ENCODE measurements around the gene RPTOR. TPM values are rescaled to one million over a fixed set of nuclear protein-coding genes. Genes with fewer than 3 reads are reported as not detected.
"Not testable (repeated sequence)": the region's sequence is repeated elsewhere in the genome, so short reads cannot be mapped to it uniquely, and the experiment has no call there.

Gene RPTOR
- total and polyA plus RNA-seq, 2 donors (not counting 1 experiment from before 2014, with no cell fraction given): 6.7 to 22.8 TPM

- H3K27ac ChIP-seq (ENCODE audit: insufficient read depth, low read length): no peak overlapping the region
- H3K4me2 ChIP-seq (ENCODE audit: extremely low read depth, insufficient read depth, low read length): peak overlapping the region; percentile 11
- no peaks in the 10 kb centered on the region for H4K20me1 ChIP-seq (ENCODE audit: control insufficient read depth, extremely low read depth, insufficient read depth, low read length)
- no peak overlapping the region for H3K9ac ChIP-seq (ENCODE audit: insufficient read depth, low read length)
- no peaks in the 10 kb centered on the region for H3K27me3 ChIP-seq (ENCODE audit: control insufficient read depth, insufficient read depth, low read length)
- H3K79me2 ChIP-seq (ENCODE audit: control insufficient read depth, insufficient read depth, low read length): no peaks in the 10 kb centered on the region
- no peak for TF ChIP-seq CTCF (conservative IDR thresholded peaks at IDR 0.05 in 1 of 2, IDR thresholded peaks at IDR 0.05 in 1 of 2; ENCODE audit: low read depth in 1 of 2, low read length in 2 of 2)
- TF ChIP-seq EZH2 (IDR thresholded peaks at IDR 0.05; ENCODE audit: low read length, missing control alignments): no peak
- DNase-seq (ENCODE audit: low read depth in 2 of 2): no peak
- no peaks in the 10 kb centered on the region for H3K36me3 ChIP-seq (ENCODE audit: control insufficient read depth, insufficient read depth, low read length)
- H2AFZ ChIP-seq (ENCODE audit: low read length): peak overlapping the region; percentile 77
- no peaks in the 10 kb centered on the region for H3K9me3 ChIP-seq (ENCODE audit: control insufficient read depth, insufficient read depth, low read depth, low read length)
- no peaks in the 10 kb centered on the region for H3K4me1 ChIP-seq (ENCODE audit: control insufficient read depth, extremely low read depth, insufficient read depth, low read length)
- H3K4me3 ChIP-seq (replicated peaks in 1 of 4; ENCODE audit: control extremely low read depth in 1 of 4, insufficient read depth in 1 of 4, low read depth in 3 of 4, low read length in 4 of 4): peak overlapping the region in 1 of 4 experiments; percentile 3
These were observed 15.3 kb upstream of the RPTOR start for GRCh38 chr17:80529104-80529903.

DNA sequence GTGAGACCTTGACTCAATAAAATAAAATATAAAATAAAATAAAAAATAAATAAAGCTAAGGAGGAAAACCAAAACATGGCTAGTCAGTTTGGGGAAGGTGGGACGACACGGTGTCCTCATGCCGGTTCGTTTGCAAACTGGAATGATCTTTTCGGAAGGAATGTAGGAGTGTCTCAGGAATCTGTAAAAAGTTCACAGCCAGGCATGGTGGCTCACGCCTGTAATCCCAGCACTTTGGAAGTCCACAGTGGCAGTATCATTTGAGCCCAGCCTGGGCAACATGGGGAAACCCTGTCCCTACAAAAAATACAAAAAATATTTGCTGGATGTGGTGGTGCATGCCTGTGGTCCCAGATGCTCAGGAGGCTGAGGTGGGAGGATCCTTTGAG is 14.7 kb upstream of the RPTOR start:
- Histone ChIP-seq H3K27me3 (ENCODE audit: control insufficient read depth, insufficient read depth, low read length) (no peaks in the 10 kb centered on the region), H3K4me1 (ENCODE audit: control insufficient read depth, extremely low read depth, insufficient read depth, low read length) (no peaks in the 10 kb centered on the region), H3K27ac (ENCODE audit: insufficient read depth, low read length) (no peak overlapping the region), H3K9ac (ENCODE audit: insufficient read depth, low read length) (no peak overlapping the region), H3K4me2 (ENCODE audit: extremely low read depth, insufficient read depth, low read length) (no peak overlapping the region), H3K4me3 (replicated peaks in 1 of 4; ENCODE audit: control extremely low read depth in 1 of 4, insufficient read depth in 1 of 4, low read depth in 3 of 4, low read length in 4 of 4) (no peak overlapping the region), H2AFZ (ENCODE audit: low read length) (no peak overlapping the region), H3K9me3 (ENCODE audit: control insufficient read depth, insufficient read depth, low read depth, low read length) (no peaks in the 10 kb centered on the region), H3K79me2 (ENCODE audit: control insufficient read depth, insufficient read depth, low read length) (no peaks in the 10 kb centered on the region), H4K20me1 (ENCODE audit: control insufficient read depth, extremely low read depth, insufficient read depth, low read length) (no peaks in the 10 kb centered on the region), H3K36me3 (ENCODE audit: control insufficient read depth, insufficient read depth, low read length) (no peaks in the 10 kb centered on the region)
- TF ChIP-seq CTCF (conservative IDR thresholded peaks at IDR 0.05 in 1 of 2, IDR thresholded peaks at IDR 0.05 in 1 of 2; ENCODE audit: low read depth in 1 of 2, low read length in 2 of 2) (no peak), EZH2 (IDR thresholded peaks at IDR 0.05; ENCODE audit: low read length, missing control alignments) (no peak)
- DNase-seq (ENCODE audit: low read depth in 2 of 2): peak in 1 of 2 donors; percentile 26

DNA sequence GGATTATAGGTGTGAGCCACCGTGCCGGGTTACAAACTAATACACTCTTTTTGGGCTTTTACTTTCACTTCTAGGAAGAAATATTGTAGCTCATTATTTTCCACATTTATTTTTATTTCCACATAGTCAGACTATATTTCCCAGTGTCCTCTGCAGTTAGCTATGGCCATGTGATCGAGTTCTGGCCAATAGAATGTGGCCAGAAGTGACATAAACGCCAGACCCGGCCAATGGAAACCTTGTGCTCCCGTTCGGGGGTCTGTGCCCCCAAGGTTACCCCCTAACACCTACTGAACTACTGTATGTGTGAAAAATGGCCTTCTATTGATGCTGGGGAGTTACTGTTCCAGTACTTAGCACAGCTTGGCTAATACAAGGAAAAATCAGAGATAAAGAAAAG is 13.2 kb upstream of the RPTOR start:
- no peak overlapping the region for H3K27ac ChIP-seq (ENCODE audit: insufficient read depth, low read length)
- no peaks in the 10 kb centered on the region for H3K9me3 ChIP-seq (ENCODE audit: control insufficient read depth, insufficient read depth, low read depth, low read length)
- no peaks in the 10 kb centered on the region for H3K27me3 ChIP-seq (ENCODE audit: control insufficient read depth, insufficient read depth, low read length)
- no peak for DNase-seq (ENCODE audit: low read depth in 2 of 2)
- H3K36me3 ChIP-seq (ENCODE audit: control insufficient read depth, insufficient read depth, low read length): no peaks in the 10 kb centered on the region
- no peak for TF ChIP-seq EZH2 (IDR thresholded peaks at IDR 0.05; ENCODE audit: low read length, missing control alignments)
- TF ChIP-seq CTCF (conservative IDR thresholded peaks at IDR 0.05 in 1 of 2, IDR thresholded peaks at IDR 0.05 in 1 of 2; ENCODE audit: low read depth in 1 of 2, low read length in 2 of 2): no peak
- H3K4me3 ChIP-seq (replicated peaks in 1 of 4; ENCODE audit: control extremely low read depth in 1 of 4, insufficient read depth in 1 of 4, low read depth in 3 of 4, low read length in 4 of 4): no peak overlapping the region
- H2AFZ ChIP-seq (ENCODE audit: low read length): no peak overlapping the region
- H3K4me2 ChIP-seq (ENCODE audit: extremely low read depth, insufficient read depth, low read length): no peak overlapping the region
- no peaks in the 10 kb centered on the region for H4K20me1 ChIP-seq (ENCODE audit: control insufficient read depth, extremely low read depth, insufficient read depth, low read length)
- no peaks in the 10 kb centered on the region for H3K4me1 ChIP-seq (ENCODE audit: control insufficient read depth, extremely low read depth, insufficient read depth, low read length)
- no peaks in the 10 kb centered on the region for H3K79me2 ChIP-seq (ENCODE audit: control insufficient read depth, insufficient read depth, low read length)
- no peak overlapping the region for H3K9ac ChIP-seq (ENCODE audit: insufficient read depth, low read length)

- not testable (repeated sequence) for H3K9me3 ChIP-seq (ENCODE audit: control insufficient read depth, insufficient read depth, low read depth, low read length); H3K27me3 ChIP-seq (ENCODE audit: control insufficient read depth, insufficient read depth, low read length); H3K36me3 ChIP-seq (ENCODE audit: control insufficient read depth, insufficient read depth, low read length); H3K4me1 ChIP-seq (ENCODE audit: control insufficient read depth, extremely low read depth, insufficient read depth, low read length); H3K27ac ChIP-seq (ENCODE audit: insufficient read depth, low read length); H2AFZ ChIP-seq (ENCODE audit: low read length); H3K4me2 ChIP-seq (ENCODE audit: extremely low read depth, insufficient read depth, low read length); H3K79me2 ChIP-seq (ENCODE audit: control insufficient read depth, insufficient read depth, low read length); H3K9ac ChIP-seq (ENCODE audit: insufficient read depth, low read length); H3K4me3 ChIP-seq (replicated peaks in 1 of 4; ENCODE audit: control extremely low read depth in 1 of 4, insufficient read depth in 1 of 4, low read depth in 3 of 4, low read length in 4 of 4); H4K20me1 ChIP-seq (ENCODE audit: control insufficient read depth, extremely low read depth, insufficient read depth, low read length); DNase-seq (ENCODE audit: low read depth in 2 of 2)
These were observed 7.3 kb upstream of the RPTOR start for GRCh38 chr17:80537386-80537785.
